Measurements from ENCODE around the gene SLC25A42.

DNA sequence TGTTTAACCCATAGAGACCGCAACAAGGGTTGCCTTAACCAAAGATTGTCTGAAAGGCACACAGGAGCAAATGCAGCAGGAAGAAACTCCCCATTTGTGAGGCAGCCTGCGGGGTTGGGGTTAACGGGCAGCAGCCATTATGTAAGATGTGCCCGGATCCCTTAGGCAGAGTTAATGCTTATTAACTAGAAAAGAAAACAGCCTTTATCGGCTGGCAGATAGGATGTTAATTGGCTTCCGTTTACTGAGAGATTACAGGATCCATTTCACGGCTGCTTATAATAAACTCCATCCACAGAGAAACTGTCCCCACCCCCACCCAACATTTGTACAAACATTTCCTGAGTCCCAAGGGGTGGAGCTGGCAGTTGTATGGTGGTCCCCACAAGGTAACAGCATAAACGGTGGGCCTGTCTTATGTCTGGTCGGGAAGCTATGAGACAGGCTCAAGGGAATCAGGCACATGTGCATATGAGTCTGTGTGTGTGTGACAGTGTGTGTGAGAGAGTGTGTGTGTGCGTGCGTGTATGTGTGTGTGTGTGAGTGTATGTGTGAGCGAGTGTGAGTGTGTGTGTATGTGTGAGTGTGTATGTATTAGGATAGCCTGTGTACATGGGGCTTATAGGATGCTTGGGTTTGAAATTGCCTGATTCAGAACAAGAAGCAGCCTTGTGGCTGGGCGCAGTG is 10.5 kb downstream of the SLC25A42 start:
- TF ChIP-seq, protein P1, sequence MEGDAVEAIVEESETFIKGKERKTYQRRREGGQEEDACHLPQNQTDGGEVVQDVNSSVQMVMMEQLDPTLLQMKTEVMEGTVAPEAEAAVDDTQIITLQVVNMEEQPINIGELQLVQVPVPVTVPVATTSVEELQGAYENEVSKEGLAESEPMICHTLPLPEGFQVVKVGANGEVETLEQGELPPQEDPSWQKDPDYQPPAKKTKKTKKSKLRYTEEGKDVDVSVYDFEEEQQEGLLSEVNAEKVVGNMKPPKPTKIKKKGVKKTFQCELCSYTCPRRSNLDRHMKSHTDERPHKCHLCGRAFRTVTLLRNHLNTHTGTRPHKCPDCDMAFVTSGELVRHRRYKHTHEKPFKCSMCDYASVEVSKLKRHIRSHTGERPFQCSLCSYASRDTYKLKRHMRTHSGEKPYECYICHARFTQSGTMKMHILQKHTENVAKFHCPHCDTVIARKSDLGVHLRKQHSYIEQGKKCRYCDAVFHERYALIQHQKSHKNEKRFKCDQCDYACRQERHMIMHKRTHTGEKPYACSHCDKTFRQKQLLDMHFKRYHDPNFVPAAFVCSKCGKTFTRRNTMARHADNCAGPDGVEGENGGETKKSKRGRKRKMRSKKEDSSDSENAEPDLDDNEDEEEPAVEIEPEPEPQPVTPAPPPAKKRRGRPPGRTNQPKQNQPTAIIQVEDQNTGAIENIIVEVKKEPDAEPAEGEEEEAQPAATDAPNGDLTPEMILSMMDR (IDR thresholded peaks at IDR 0.05; ENCODE audit: low read length), result no peak
- no peak for TF ChIP-seq EZH2 (optimal IDR thresholded peaks at IDR 0.05; ENCODE audit: low read depth, low read length)
